NCI-H524 treated with DMSO at 0.1 percent for 48 hours (cell line): ENCODE measurements around the gene SAMD5.

ENCODE experiments used
- DNase-seq: peaks from one replicate; lab custom pipeline; 2025; lab: John Stamatoyannopoulos, UW

The SAMD5 gene

GRCh38 chr6:147508042-147508865 is at the start of gene SAMD5:
SAMD5 (plus strand) TSS chr6:147508690; CDS start chr6:147508929, 239 bp downstream.
- DNase-seq = no peak

GRCh38 chr6:147459780-147460179 is 48.7 kb upstream of the SAMD5 start:
- DNase-seq = no peak

- no peak for DNase-seq
These were observed 44.8 kb upstream of the SAMD5 start for GRCh38 chr6:147463651-147464050.

- no peak for DNase-seq
These were observed 41.1 kb upstream of the SAMD5 start for GRCh38 chr6:147467428-147467827.

- DNase-seq = no peak
These were observed 40.6 kb upstream of the SAMD5 start for GRCh38 chr6:147467886-147468285.

- no peak for DNase-seq
These were observed 39.9 kb upstream of the SAMD5 start for GRCh38 chr6:147468634-147469033.

- DNase-seq = no peak
These were observed 28.6 kb upstream of the SAMD5 start for GRCh38 chr6:147479857-147480256.

GRCh38 chr6:147486683-147487082 is 21.8 kb upstream of the SAMD5 start:
- no peak for DNase-seq

GRCh38 chr6:147497472-147497871 is 11.0 kb upstream of the SAMD5 start:
- no peak for DNase-seq

- DNase-seq = no peak
These were observed 4.9 kb upstream of the SAMD5 start for GRCh38 chr6:147503587-147503986.

- DNase-seq = no peak
These were observed 3.6 kb upstream of the SAMD5 start for GRCh38 chr6:147504848-147505247.

GRCh38 chr6:147506704-147507114 is 1.8 kb upstream of the SAMD5 start:
- DNase-seq = peak; percentile 55

- DNase-seq = peak; percentile 35
These were observed 1.1 kb upstream of the SAMD5 start for GRCh38 chr6:147507162-147508041.

- DNase-seq = no peak
These were observed 547 bp downstream of the SAMD5 start for GRCh38 chr6:147508866-147509608.

GRCh38 chr6:147509891-147510290 is 1.4 kb downstream of the SAMD5 start:
- DNase-seq = peak; percentile 20

GRCh38 chr6:147510929-147511590 is 2.6 kb downstream of the SAMD5 start:
- DNase-seq = no peak

- no peak for DNase-seq
These were observed 6.3 kb downstream of the SAMD5 start for GRCh38 chr6:147514831-147515230.

- no peak for DNase-seq
These were observed 6.8 kb downstream of the SAMD5 start for GRCh38 chr6:147515327-147515726.

GRCh38 chr6:147522597-147522996 is 14.1 kb downstream of the SAMD5 start:
- DNase-seq = no peak

GRCh38 chr6:147525519-147526209 is 17.2 kb downstream of the SAMD5 start:
- DNase-seq = no peak

- no peak for DNase-seq
These were observed 18.7 kb downstream of the SAMD5 start for GRCh38 chr6:147527197-147527596.
